Measurements from ENCODE around the gene SDCCAG8. TPM values are rescaled to one million over a fixed set of nuclear protein-coding genes. Genes with fewer than 3 reads are reported as not detected.

Gene SDCCAG8
- total RNA-seq, 1 experiment from 2014 or later, result 10.0 TPM

DNA sequence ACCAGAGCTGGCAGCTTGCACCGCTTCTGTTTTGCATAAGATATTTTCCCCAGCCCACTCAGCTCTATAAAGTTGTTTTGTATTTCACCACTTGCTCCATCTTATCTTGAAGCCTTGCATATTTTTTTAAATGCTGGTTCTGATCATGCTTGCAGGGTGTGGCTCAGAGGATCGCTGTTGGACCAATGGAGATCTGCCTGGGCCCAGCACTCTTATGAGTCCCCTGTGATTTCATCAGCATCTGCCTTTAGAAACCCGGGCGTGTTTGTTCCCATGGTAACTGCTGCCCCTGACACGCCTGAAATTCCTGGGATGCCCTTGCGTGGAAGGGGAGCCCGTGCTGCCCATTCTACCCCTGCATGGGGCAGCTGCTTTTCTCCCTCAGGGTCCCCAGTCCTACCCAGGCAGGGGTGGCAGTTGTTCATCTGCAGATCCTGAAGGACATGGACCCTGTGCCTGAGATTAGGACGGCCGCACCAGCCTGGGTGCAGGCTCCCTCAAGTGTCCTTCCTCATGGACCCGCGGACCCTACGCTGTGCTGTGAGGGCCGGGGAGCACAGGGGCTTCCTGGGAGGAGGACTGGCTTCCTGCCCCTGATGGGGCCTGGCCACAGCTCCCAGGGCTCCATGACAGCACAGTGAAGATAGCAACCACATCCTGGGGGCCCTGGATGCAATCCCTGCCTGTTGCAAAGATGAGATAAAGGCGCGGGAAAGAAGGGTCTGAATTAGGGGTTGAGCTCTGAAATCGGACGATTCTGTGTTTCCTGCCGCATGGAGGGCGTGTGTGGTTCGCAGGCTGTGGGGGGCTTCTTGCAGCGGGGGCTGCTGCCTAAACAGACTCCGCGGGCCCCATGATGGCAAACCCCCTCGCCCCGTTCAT, 226.5 kb downstream of the SDCCAG8 start:
- no peak overlapping the region for H2BK5ac ChIP-seq (ENCODE audit: insufficient read length, low read length)
- no peaks in the 10 kb centered on the region; the same call in 1 of the 2 replicates for H3K27me3 ChIP-seq (ENCODE audit: insufficient read depth, low read length)
- peak overlapping the region; percentile 80; the same call in 1 of the 2 replicates for H3K14ac ChIP-seq (ENCODE audit: insufficient read depth, low read length)
- H3K9ac ChIP-seq (ENCODE audit: extremely low read depth, insufficient read length, low read length), result no peak overlapping the region
- H4K20me1 ChIP-seq (ENCODE audit: control insufficient read depth, insufficient read depth, insufficient read length), result no peaks in the 10 kb centered on the region
- H3K27ac ChIP-seq (ENCODE audit: insufficient read length, low read depth, low read length), result no peak overlapping the region
- peak overlapping the region; percentile 47 for H3K18ac ChIP-seq (ENCODE audit: insufficient read length, low read depth, low read length)
- H4K91ac ChIP-seq (ENCODE audit: insufficient read length, low read depth, low read length), result peak overlapping the region; percentile 60
- H2AK5ac ChIP-seq (ENCODE audit: insufficient read length, low read length), result peak overlapping the region; percentile 9
- peak overlapping the region; percentile 85 for H2BK12ac ChIP-seq (ENCODE audit: insufficient read length, low read depth, low read length)
- Mint-ChIP-seq H3K4me3 (peak overlapping the region; percentile 73 to 78), H3K9me3 (peaks cover 0 to 4% of the 10 kb centered on the region in 2 experiments; a peak in 3 of 5 replicates), H3K27ac (peak overlapping the region in 1 of 3 experiments; percentile 92; a peak in 3 of 7 replicates), H3K27me3 (ENCODE audit: low read depth) (peaks cover 14% of the 10 kb centered on the region), H3K4me1 (peaks cover 28 to 29% of the 10 kb centered on the region in 2 experiments), H3K36me3 (ENCODE audit: insufficient read depth in 1 of 3, low read depth in 3 of 3) (peaks cover 3 to 5% (median 3%) of the 10 kb centered on the region in 3 experiments; a peak in 4 of 7 replicates)
- H3T11ph ChIP-seq (ENCODE audit: low read length), result no peak overlapping the region
- H3K9me3 ChIP-seq (ENCODE audit: control insufficient read depth, low read depth, low read length), result no peaks in the 10 kb centered on the region
- no peak overlapping the region for H3K56ac ChIP-seq (ENCODE audit: insufficient read length, low read depth, low read length)
- no peak overlapping the region for H2BK15ac ChIP-seq (ENCODE audit: low read depth, low read length)
- no peak overlapping the region; the same call in 1 of the 2 replicates for H3K4ac ChIP-seq (ENCODE audit: low read depth, low read length)
- no peak overlapping the region for H2AFZ ChIP-seq (ENCODE audit: low read length)
- H3K23me2 ChIP-seq (ENCODE audit: insufficient read length, low read depth, low read length, poor library complexity, severe bottlenecking), result peaks cover 11% of the 10 kb centered on the region
- no peaks in the 10 kb centered on the region for H3K79me1 ChIP-seq (ENCODE audit: insufficient read depth, low read depth, low read length, poor library complexity, severe bottlenecking)
- H3K4me1 ChIP-seq (ENCODE audit: insufficient read depth, low read length), result no peaks in the 10 kb centered on the region; the same call in 1 of the 2 replicates
- H3K4me2 ChIP-seq (ENCODE audit: insufficient read depth, insufficient read length, low read length), result peak overlapping the region; percentile 79
- H4K8ac ChIP-seq (replicated peaks; ENCODE audit: insufficient read length, low read depth, low read length), result no peak overlapping the region
- DNase-seq, result peak; percentile 69
- TF ChIP-seq, protein P1, sequence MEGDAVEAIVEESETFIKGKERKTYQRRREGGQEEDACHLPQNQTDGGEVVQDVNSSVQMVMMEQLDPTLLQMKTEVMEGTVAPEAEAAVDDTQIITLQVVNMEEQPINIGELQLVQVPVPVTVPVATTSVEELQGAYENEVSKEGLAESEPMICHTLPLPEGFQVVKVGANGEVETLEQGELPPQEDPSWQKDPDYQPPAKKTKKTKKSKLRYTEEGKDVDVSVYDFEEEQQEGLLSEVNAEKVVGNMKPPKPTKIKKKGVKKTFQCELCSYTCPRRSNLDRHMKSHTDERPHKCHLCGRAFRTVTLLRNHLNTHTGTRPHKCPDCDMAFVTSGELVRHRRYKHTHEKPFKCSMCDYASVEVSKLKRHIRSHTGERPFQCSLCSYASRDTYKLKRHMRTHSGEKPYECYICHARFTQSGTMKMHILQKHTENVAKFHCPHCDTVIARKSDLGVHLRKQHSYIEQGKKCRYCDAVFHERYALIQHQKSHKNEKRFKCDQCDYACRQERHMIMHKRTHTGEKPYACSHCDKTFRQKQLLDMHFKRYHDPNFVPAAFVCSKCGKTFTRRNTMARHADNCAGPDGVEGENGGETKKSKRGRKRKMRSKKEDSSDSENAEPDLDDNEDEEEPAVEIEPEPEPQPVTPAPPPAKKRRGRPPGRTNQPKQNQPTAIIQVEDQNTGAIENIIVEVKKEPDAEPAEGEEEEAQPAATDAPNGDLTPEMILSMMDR (conservative IDR thresholded peaks at IDR 0.05), result no peak
- H2BK120ac ChIP-seq (ENCODE audit: low read depth, low read length, poor library complexity, severe bottlenecking), result peak overlapping the region; percentile 0
- peak overlapping the region; percentile 1 for H2BK20ac ChIP-seq (ENCODE audit: low read depth, low read length, poor library complexity, severe bottlenecking)
- H3K23ac ChIP-seq (ENCODE audit: insufficient read length, low read depth, low read length), result no peak overlapping the region
- no peaks in the 10 kb centered on the region for H3K79me2 ChIP-seq (ENCODE audit: insufficient read depth, low read length)
- no peak overlapping the region for H4K5ac ChIP-seq (ENCODE audit: insufficient read length, low read depth, low read length)
- WGBS (ENCODE audit: extremely low coverage, insufficient read length, low lambda C conversion rate), result no CpG with 5 or more reads among the region's 25 CpGs
